Natural killer cell (primary cell): Measurements from ENCODE around the gene NT5C2. TPM values are rescaled to one million over a fixed set of nuclear protein-coding genes. Genes with fewer than 3 reads are reported as not detected.
"Not testable (repeated sequence)": the region's sequence is repeated elsewhere in the genome, so short reads cannot be mapped to it uniquely, and the experiment has no call there.

Experiments
- ATAC-seq, 3 donors: fragments of 150-1000 bp in 2 of 3; fragments of 200-7000 bp in 1 of 3; cut with Tn5 transposase; 1 replicate in 1 of 3; 2 replicates in 2 of 3; pipeline ENCODE4 v1.10.0; 2021; ENCODE audit warnings: mild to moderate bottlenecking in 2 of 3, moderate library complexity in 2 of 3
- DNase-seq, 2 donors: peaks; one replicate each; pipeline versions ENCODE4 v3.0.0 to v3.0.0-alpha.2; 2013 to 2021; ENCODE audit warnings: mixed read lengths in 1 of 2
- H3K27ac ChIP-seq: one replicate; pipeline ENCODE4 v1.5.1; 2013; ENCODE audit warnings: mild to moderate bottlenecking, low read length
- H3K27me3 ChIP-seq: one replicate; pipeline ENCODE4 v1.6.1; 2013; ENCODE audit warnings: low read length; ENCODE audit not compliant: control insufficient read depth, insufficient read depth
- H3K36me3 ChIP-seq: one replicate; pipeline ENCODE4 v1.6.1; 2013; ENCODE audit warnings: low read length; ENCODE audit not compliant: control insufficient read depth, insufficient read depth
- H3K4me1 ChIP-seq: one replicate; pipeline ENCODE4 v1.6.1; 2013; ENCODE audit warnings: low read length; ENCODE audit not compliant: control insufficient read depth, insufficient read depth
- H3K4me3 ChIP-seq: one replicate; pipeline ENCODE4 v1.5.1; 2013; ENCODE audit warnings: low read length
- H3K9me3 ChIP-seq: one replicate; pipeline ENCODE4 v1.6.1; 2013; ENCODE audit warnings: low read length; ENCODE audit not compliant: control insufficient read depth, insufficient read depth
- H3K27ac Mint-ChIP-seq, 2 donors: one replicate each; pipeline ENCODE4 v1.8.0; 2022; ENCODE audit warnings: mild to moderate bottlenecking in 2 of 2, mixed read lengths in 2 of 2, moderate library complexity in 1 of 2
- H3K27me3 Mint-ChIP-seq, 2 donors: one replicate each; pipeline ENCODE4 v1.8.0; 2022; ENCODE audit warnings: low read depth in 2 of 2, mixed read lengths in 2 of 2
- H3K36me3 Mint-ChIP-seq: one replicate; pipeline ENCODE4 v1.8.0; 2022; ENCODE audit warnings: mixed read lengths
- H3K4me1 Mint-ChIP-seq, 2 donors: one replicate each; pipeline ENCODE4 v1.8.0; 2022; ENCODE audit warnings: mixed read lengths in 2 of 2
- H3K4me3 Mint-ChIP-seq: one replicate; pipeline ENCODE4 v1.8.0; 2022; ENCODE audit warnings: mild to moderate bottlenecking, moderate library complexity, mixed read lengths
- H3K9me3 Mint-ChIP-seq, 2 donors: one replicate each; pipeline ENCODE4 v1.8.0; 2022; ENCODE audit warnings: mixed read lengths in 2 of 2
- CTCF ChIP-seq: fragments of 200-600 bp; IDR thresholded peaks from one replicate; pipeline ENCODE4 v1.8.0; 2022; ENCODE audit warnings: antibody characterized with exemption
- WGBS: methylation state at CpG from one replicate; pipeline ENCODE4 v1.1.7; 2013; ENCODE audit warnings: missing lambda C conversion rate; ENCODE audit not compliant: insufficient coverage; 5-methylcytosine and 5-hydroxymethylcytosine counted together
- intact Hi-C: fragments of 100-400 bp; cut with micrococcal nuclease; formaldehyde crosslinking; loops from one replicate; pipeline ENCODE4 v1.14.2; 2022
- total RNA-seq, 4 donors: library from RNA; stranded (reverse); fragments of 120-200 nt in 1 of 4; gene quantifications; one replicate each; pipeline versions ENCODE4 v1.2.3 to v1.2.4, GENCODE V29; 2013 to 2022

Gene NT5C2
- total RNA-seq, 3 donors from 2014 or later (not counting 1 experiment from before 2014, with no cell fraction given), result 84.4 to 110 (median 89.4) TPM

- Histone ChIP-seq H3K4me1 (no peaks in the 10 kb centered on the region), H3K4me3 (no peak overlapping the region), H3K27me3 (no peaks in the 10 kb centered on the region), H3K36me3 (peaks cover 6% of the 10 kb centered on the region), H3K27ac (no peak overlapping the region), H3K9me3 (no peaks in the 10 kb centered on the region)
- H3K4me1 Mint-ChIP-seq, result peaks cover 23 to 41% of the 10 kb centered on the region in 2 donors
- H3K4me3 Mint-ChIP-seq, result no peak overlapping the region
- no peak for DNase-seq
- H3K27ac Mint-ChIP-seq, result no peak overlapping the region
- WGBS, result 94% methylated on average over 4 of the region's 4 CpGs
- no peak for TF ChIP-seq CTCF
- intact Hi-C loops, result no loop called here
- no peaks in the 10 kb centered on the region for H3K27me3 Mint-ChIP-seq
- ATAC-seq, result no peak
- H3K9me3 Mint-ChIP-seq, result no peaks in the 10 kb centered on the region
- no peaks in the 10 kb centered on the region for H3K36me3 Mint-ChIP-seq
Observed at GRCh38 chr10:103147645-103148044, 45.4 kb downstream of the NT5C2 start.

- no peak for ATAC-seq
- Mint-ChIP-seq H3K9me3 (no peaks in the 10 kb centered on the region), H3K27me3 (no peaks in the 10 kb centered on the region), H3K27ac (no peak overlapping the region), H3K4me1 (peaks cover 28 to 34% of the 10 kb centered on the region in 2 donors), H3K36me3 (no peaks in the 10 kb centered on the region), H3K4me3 (no peak overlapping the region)
- H3K36me3 ChIP-seq, result peaks cover 9% of the 10 kb centered on the region
- no peaks in the 10 kb centered on the region for H3K4me1 ChIP-seq
- DNase-seq, result no peak
- H3K27ac ChIP-seq, result no peak overlapping the region
- TF ChIP-seq CTCF, result no peak
- WGBS, result 88% methylated on average over 3 of the region's 3 CpGs
- H3K27me3 ChIP-seq, result no peaks in the 10 kb centered on the region
- intact Hi-C loops, result no loop called here
- H3K9me3 ChIP-seq, result no peaks in the 10 kb centered on the region
- no peak overlapping the region for H3K4me3 ChIP-seq
Observed at GRCh38 chr10:103145860-103146466, 47.1 kb downstream of the NT5C2 start.

GRCh38 chr10:103145046-103145445 lies 48.0 kb downstream of the NT5C2 start:
- Histone ChIP-seq H3K4me3 (no peak overlapping the region), H3K27ac (no peak overlapping the region), H3K9me3 (no peaks in the 10 kb centered on the region), H3K4me1 (no peaks in the 10 kb centered on the region), H3K36me3 (peaks cover 9% of the 10 kb centered on the region), H3K27me3 (no peaks in the 10 kb centered on the region)
- intact Hi-C loops, result no loop called here
- H3K4me3 Mint-ChIP-seq, result no peak overlapping the region
- H3K9me3 Mint-ChIP-seq, result no peaks in the 10 kb centered on the region
- TF ChIP-seq CTCF, result no peak
- ATAC-seq (no peak), DNase-seq (no peak)
- H3K27me3 Mint-ChIP-seq, result no peaks in the 10 kb centered on the region
- no peak overlapping the region for H3K27ac Mint-ChIP-seq
- peaks cover 25 to 32% of the 10 kb centered on the region in 2 donors for H3K4me1 Mint-ChIP-seq
- H3K36me3 Mint-ChIP-seq, result no peaks in the 10 kb centered on the region
- no CpG with 5 or more reads among the region's 1 CpG for WGBS

GRCh38 chr10:103144041-103144440 lies 49.0 kb downstream of the NT5C2 start:
- Histone ChIP-seq H3K27me3 (no peaks in the 10 kb centered on the region), H3K9me3 (no peaks in the 10 kb centered on the region), H3K36me3 (peaks cover 11% of the 10 kb centered on the region), H3K4me3 (no peak overlapping the region), H3K4me1 (no peaks in the 10 kb centered on the region), H3K27ac (no peak overlapping the region)
- TF ChIP-seq CTCF, result no peak
- DNase-seq (no peak), ATAC-seq (no peak)
- no peaks in the 10 kb centered on the region for H3K36me3 Mint-ChIP-seq
- H3K4me1 Mint-ChIP-seq, result peaks cover 22 to 37% of the 10 kb centered on the region in 2 donors
- H3K27me3 Mint-ChIP-seq, result no peaks in the 10 kb centered on the region
- intact Hi-C loops, result no loop called here
- no peak overlapping the region for H3K4me3 Mint-ChIP-seq
- H3K9me3 Mint-ChIP-seq, result no peaks in the 10 kb centered on the region
- WGBS, result 100% methylated on average over 1 of the region's 2 CpGs
- H3K27ac Mint-ChIP-seq, result no peak overlapping the region

DNA sequence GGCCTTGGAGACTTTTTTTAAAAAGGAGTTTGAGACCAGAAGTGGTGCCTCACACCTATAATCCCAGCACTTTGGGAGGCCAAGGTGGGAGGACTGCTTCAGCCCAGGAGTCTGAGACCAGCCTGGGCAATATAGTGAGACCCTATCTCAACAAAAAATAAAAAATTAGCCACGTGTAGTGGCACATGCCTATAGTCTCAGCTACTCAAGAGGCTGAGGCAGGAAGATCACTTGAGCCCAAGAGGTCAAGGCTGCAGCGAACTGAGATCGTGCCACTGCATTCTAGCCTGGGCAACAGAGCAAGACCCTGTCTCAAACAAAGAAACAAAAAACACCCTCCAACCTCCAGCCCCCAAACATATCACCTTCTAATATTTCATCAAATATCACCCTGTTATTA lies 49.4 kb downstream of the NT5C2 start:
- H3K36me3 Mint-ChIP-seq, DNase-seq, H3K27ac Mint-ChIP-seq, H3K4me3 ChIP-seq, H3K9me3 Mint-ChIP-seq, intact Hi-C loops, ATAC-seq, H3K4me3 Mint-ChIP-seq, H3K27me3 ChIP-seq, H3K27me3 Mint-ChIP-seq, H3K27ac ChIP-seq, H3K4me1 ChIP-seq, H3K9me3 ChIP-seq: not testable (repeated sequence)
- H3K36me3 ChIP-seq, result peaks cover 11% of the 10 kb centered on the region
- 95% methylated on average over 3 of the region's 3 CpGs for WGBS
- peaks cover 22 to 37% of the 10 kb centered on the region in 2 donors for H3K4me1 Mint-ChIP-seq
